Measurements from ENCODE around the gene PNPLA3.

PNPLA3 gene

GRCh38 chr22:43967069-43967468, 43.5 kb downstream of the PNPLA3 start:
- no peak for DNase-seq (ENCODE audit: low spot score)

- DNase-seq (ENCODE audit: low spot score), result no peak
Observed at GRCh38 chr22:43968614-43969013, 45.0 kb downstream of the PNPLA3 start.

- no peak for DNase-seq (ENCODE audit: low spot score)
Observed at GRCh38 chr22:43969021-43969878, 45.6 kb downstream of the PNPLA3 start.

GRCh38 chr22:43969989-43970755, 46.6 kb downstream of the PNPLA3 start:
- no peak for DNase-seq (ENCODE audit: low spot score)

GRCh38 chr22:43971112-43971511, 47.5 kb downstream of the PNPLA3 start:
- no peak for DNase-seq (ENCODE audit: low spot score)

- DNase-seq (ENCODE audit: low spot score), result no peak
Observed at GRCh38 chr22:43972931-43973462, 49.4 kb downstream of the PNPLA3 start.

GRCh38 chr22:43974028-43974545, 50.5 kb downstream of the PNPLA3 start:
- no peak for DNase-seq (ENCODE audit: low spot score)

- DNase-seq (ENCODE audit: low spot score), result no peak
Observed at GRCh38 chr22:43975041-43975440, 51.4 kb downstream of the PNPLA3 start.

- no peak for DNase-seq (ENCODE audit: low spot score)
Observed at GRCh38 chr22:43976861-43977795, 53.5 kb downstream of the PNPLA3 start.

- DNase-seq (ENCODE audit: low spot score), result no peak
Observed at GRCh38 chr22:43978558-43978957, 55.0 kb downstream of the PNPLA3 start.

GRCh38 chr22:43980579-43980978, 57.0 kb downstream of the PNPLA3 start:
- DNase-seq (ENCODE audit: low spot score), result no peak

- DNase-seq (ENCODE audit: low spot score), result no peak
Observed at GRCh38 chr22:43980996-43981395, 57.4 kb downstream of the PNPLA3 start.

GRCh38 chr22:43983808-43984207, 60.2 kb downstream of the PNPLA3 start:
- DNase-seq (ENCODE audit: low spot score), result no peak

GRCh38 chr22:43985532-43985931, 61.9 kb downstream of the PNPLA3 start:
- no peak for DNase-seq (ENCODE audit: low spot score)

GRCh38 chr22:43988116-43988820, 64.7 kb downstream of the PNPLA3 start:
- DNase-seq (ENCODE audit: low spot score), result no peak

- no peak for DNase-seq (ENCODE audit: low spot score)
Observed at GRCh38 chr22:43988960-43989359, 65.4 kb downstream of the PNPLA3 start.

- DNase-seq (ENCODE audit: low spot score), result no peak
Observed at GRCh38 chr22:43990044-43990443, 66.4 kb downstream of the PNPLA3 start.

- no peak for DNase-seq (ENCODE audit: low spot score)
Observed at GRCh38 chr22:43991316-43992020, 67.9 kb downstream of the PNPLA3 start.

GRCh38 chr22:43992331-43992821, 68.8 kb downstream of the PNPLA3 start:
- no peak for DNase-seq (ENCODE audit: low spot score)
